ENCODE results near the gene SVIL. TPM values are rescaled to one million over a fixed set of nuclear protein-coding genes. Genes with fewer than 3 reads are reported as not detected.
"Not testable (repeated sequence)": the region's sequence is repeated elsewhere in the genome, so short reads cannot be mapped to it uniquely, and the experiment has no call there.

Gene SVIL
- total RNA-seq, 1 donor from 2014 or later = 72.1 TPM

DNA sequence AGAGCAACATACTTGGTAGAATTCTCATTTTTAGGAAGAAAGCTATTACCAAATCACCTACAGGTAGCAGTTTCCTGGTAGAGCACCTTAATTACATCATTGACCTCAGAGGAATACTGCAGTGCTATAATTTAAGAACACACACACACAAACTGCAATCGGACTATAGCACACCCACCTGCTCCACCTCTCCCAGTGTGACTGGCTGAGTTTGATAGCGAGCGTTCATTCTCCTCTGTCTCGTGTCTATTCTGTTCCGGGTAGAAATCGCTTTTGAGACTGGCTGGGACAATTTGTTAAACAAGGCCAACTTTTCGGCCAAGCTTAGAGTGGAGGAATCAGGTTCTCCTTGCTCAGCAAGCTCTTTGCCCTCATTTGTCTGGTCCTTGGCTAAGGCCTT lies 110.5 kb downstream of the SVIL start:
- Histone ChIP-seq H3K27me3 (ENCODE audit: control insufficient read depth, insufficient read depth, low read length) (no peaks in the 10 kb centered on the region), H3K36me3 (ENCODE audit: control insufficient read depth, insufficient read depth, low read length) (peaks cover 3% of the 10 kb centered on the region), H3K4me3 (ENCODE audit: low read depth, low read length) (no peak overlapping the region)
- DNase-seq (ENCODE audit: low read depth) = no peak
- TF ChIP-seq, protein P1, sequence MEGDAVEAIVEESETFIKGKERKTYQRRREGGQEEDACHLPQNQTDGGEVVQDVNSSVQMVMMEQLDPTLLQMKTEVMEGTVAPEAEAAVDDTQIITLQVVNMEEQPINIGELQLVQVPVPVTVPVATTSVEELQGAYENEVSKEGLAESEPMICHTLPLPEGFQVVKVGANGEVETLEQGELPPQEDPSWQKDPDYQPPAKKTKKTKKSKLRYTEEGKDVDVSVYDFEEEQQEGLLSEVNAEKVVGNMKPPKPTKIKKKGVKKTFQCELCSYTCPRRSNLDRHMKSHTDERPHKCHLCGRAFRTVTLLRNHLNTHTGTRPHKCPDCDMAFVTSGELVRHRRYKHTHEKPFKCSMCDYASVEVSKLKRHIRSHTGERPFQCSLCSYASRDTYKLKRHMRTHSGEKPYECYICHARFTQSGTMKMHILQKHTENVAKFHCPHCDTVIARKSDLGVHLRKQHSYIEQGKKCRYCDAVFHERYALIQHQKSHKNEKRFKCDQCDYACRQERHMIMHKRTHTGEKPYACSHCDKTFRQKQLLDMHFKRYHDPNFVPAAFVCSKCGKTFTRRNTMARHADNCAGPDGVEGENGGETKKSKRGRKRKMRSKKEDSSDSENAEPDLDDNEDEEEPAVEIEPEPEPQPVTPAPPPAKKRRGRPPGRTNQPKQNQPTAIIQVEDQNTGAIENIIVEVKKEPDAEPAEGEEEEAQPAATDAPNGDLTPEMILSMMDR (IDR thresholded peaks at IDR 0.05; ENCODE audit: insufficient read depth, low read length, poor library complexity, severe bottlenecking) = no peak

DNA sequence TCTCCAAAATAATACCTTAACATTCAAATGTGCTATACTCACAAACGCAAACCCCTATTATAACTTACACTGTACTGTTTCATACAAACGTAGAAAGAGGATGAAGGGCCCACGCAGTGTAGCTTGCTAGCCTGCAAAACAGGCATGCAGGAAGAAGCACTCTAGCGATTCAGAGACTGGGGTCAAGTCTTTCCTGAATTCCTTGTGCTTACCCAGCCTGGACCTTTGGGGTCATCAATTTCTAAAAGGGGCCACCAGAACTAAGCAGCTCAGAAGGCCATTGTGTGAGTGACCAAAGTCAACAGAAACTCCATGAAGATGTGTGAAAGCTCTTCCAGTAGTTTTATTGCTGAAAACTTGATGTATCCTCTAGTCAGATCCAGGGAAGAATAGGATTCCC lies 111.9 kb downstream of the SVIL start:
- Histone ChIP-seq H3K27me3 (ENCODE audit: control insufficient read depth, insufficient read depth, low read length) (no peaks in the 10 kb centered on the region), H3K36me3 (ENCODE audit: control insufficient read depth, insufficient read depth, low read length) (peaks cover 3% of the 10 kb centered on the region), H3K4me3 (ENCODE audit: low read depth, low read length) (no peak overlapping the region)
- TF ChIP-seq, protein P1 (IDR thresholded peaks at IDR 0.05; ENCODE audit: insufficient read depth, low read length, poor library complexity, severe bottlenecking) = no peak
- DNase-seq (ENCODE audit: low read depth) = no peak

DNA sequence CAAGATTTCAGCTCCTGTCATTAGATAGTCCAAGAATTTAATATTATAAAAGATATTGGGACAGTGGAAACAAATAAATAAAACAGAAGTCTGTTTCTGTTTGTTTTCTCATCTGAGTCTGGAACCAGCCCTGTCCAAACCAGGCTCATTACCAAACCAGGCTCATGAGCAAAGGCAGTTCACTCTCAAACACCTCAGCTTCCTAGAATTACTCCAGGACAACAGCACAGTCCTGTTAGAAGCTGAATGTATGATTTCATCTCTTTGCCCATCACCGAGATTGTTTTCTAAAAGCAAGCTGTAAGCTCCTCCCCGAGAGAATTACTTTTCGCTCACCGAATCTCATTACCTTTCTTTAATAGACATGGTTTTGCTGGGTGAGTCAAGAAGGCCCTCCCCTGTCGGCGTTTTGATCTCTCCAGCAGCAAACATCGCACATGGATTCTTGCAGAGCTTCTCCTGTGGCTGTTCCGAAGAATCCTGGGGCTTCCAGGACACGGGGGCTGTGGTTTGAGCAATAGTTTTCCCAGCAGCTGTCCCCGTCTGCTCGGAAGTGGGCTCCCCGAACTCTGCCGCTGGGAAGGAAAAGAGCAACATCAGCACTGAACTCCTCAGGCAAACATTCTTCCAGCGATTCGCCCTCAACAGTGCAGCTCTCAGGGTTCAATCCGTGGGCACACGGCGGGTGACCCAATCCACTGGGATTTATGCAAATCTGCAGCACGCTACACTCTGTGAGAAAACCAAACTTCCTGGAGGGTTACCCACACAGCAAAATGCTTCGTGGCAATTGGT lies 112.5 kb downstream of the SVIL start:
- H3K36me3 ChIP-seq (ENCODE audit: control insufficient read depth, insufficient read depth, low read length) = peaks cover 3% of the 10 kb centered on the region
- DNase-seq (ENCODE audit: low read depth) = no peak

DNA sequence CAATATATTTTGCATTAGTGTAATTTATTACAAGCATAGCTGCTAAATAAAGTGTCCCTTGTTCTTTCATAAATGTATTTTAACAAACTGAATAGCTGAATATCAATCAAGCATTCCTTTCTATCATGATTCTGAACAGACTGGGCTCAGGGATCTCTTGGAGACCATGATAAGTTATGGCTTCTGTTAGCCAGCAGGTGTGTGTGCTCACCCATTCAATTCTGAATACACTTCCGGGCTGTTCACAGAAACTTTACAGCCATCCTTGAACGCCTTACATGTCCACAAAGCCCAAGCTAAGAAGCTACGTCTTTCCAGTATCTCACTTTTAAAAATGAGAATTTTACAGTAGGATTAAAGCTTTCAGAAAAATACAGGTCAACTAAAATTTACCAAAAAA lies 115.1 kb downstream of the SVIL start:
- no peak for DNase-seq (ENCODE audit: low read depth)
- TF ChIP-seq, protein P1 (IDR thresholded peaks at IDR 0.05; ENCODE audit: insufficient read depth, low read length, poor library complexity, severe bottlenecking) = no peak
- H3K36me3 ChIP-seq (ENCODE audit: control insufficient read depth, insufficient read depth, low read length) = peaks cover 3% of the 10 kb centered on the region
- H3K4me3 ChIP-seq (ENCODE audit: low read depth, low read length) = no peak overlapping the region
- H3K27me3 ChIP-seq (ENCODE audit: control insufficient read depth, insufficient read depth, low read length) = no peaks in the 10 kb centered on the region

More for the DNA sequence above, 112.5 kb downstream of the SVIL start:
- no peaks in the 10 kb centered on the region for H3K27me3 ChIP-seq (ENCODE audit: control insufficient read depth, insufficient read depth, low read length)
- H3K4me3 ChIP-seq (ENCODE audit: low read depth, low read length) = peak overlapping the region; percentile 3
- TF ChIP-seq, protein P1 (IDR thresholded peaks at IDR 0.05; ENCODE audit: insufficient read depth, low read length, poor library complexity, severe bottlenecking) = no peak

DNA sequence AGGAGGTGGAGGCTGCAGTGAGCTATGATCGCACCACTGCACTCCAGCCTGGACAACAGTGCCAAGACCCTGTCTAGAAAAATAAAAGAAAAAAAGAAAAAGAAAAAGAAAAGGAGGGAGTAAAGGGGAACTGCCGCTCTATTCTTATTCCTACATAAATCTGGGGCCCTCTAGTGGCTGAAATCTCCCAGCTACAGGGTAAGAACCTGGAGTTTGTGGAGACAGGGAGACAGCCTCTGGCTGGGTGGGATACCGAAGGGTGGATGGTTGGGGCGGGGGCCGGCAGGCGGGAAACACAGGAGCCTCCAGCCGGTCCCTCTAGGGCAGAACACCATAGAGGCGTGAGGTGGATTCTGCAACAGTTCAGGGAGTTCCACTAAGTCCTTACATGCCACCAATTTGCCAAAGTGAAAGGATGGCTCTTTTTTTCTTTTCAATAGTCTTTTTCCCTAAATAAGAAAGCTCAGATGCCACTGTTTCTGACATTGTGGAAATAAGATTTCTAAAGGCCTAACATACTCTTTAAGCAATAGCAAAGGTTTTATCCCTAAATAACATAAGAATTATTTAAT lies 117.3 kb downstream of the SVIL start:
- Histone ChIP-seq H3K4me3 (ENCODE audit: low read depth, low read length) (no peak overlapping the region), H3K36me3 (ENCODE audit: control insufficient read depth, insufficient read depth, low read length) (no peaks in the 10 kb centered on the region), H3K27me3 (ENCODE audit: control insufficient read depth, insufficient read depth, low read length) (no peaks in the 10 kb centered on the region)
- DNase-seq (ENCODE audit: low read depth) = no peak
- TF ChIP-seq, protein P1 (IDR thresholded peaks at IDR 0.05; ENCODE audit: insufficient read depth, low read length, poor library complexity, severe bottlenecking) = peak; percentile 69

DNA sequence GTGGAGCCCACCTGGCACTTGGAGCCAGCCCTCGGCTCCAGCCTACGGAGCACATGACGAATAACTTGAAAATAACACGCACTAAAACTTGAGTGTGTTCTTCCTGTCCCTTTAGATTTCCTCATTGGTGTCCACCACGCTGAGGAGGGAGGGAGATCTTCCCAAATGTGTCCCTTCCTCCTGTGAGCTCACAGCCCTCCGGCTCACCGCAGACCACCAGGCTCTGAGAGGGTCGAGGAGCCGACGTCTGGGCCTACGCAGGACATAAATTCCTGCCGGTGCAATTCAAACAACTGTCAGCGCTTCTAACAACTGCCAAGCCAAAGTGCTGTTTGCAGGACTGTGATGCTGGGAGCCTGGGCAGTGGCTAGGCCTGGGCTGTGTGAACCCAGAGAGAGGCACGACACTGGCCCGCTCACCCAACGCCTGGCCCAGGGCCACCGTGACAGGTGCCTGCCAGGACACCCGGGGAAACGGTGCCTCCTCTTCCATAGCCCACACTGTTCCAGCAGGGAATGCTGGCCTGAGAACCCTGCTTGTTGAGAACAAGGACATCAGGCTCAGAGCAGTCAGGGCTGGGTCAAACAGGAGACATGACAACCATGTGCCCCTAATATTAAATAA lies 118.3 kb downstream of the SVIL start:
- not testable (repeated sequence) for H3K4me3 ChIP-seq (ENCODE audit: low read depth, low read length); H3K27me3 ChIP-seq (ENCODE audit: control insufficient read depth, insufficient read depth, low read length); H3K36me3 ChIP-seq (ENCODE audit: control insufficient read depth, insufficient read depth, low read length); DNase-seq (ENCODE audit: low read depth)

DNA sequence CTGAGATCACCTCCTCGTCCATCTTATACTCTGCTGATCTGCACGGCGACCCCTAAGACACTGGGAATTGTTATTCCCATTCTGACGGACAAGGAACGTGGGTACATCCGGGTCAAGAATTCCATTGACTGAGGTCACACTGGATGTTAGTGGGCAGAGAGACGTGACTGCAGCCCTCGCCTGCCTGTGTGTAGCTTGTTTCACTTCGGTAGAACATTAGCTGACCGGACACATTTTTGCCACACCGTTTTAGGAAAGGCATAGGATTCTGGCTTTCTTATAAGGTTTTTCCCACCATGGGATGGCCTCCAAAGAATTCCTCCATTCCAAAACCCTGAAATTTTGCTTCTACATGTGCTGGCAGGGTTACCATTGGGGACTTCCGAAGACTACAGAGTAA lies 118.9 kb downstream of the SVIL start:
- not testable (repeated sequence) for H3K27me3 ChIP-seq (ENCODE audit: control insufficient read depth, insufficient read depth, low read length); DNase-seq (ENCODE audit: low read depth); H3K36me3 ChIP-seq (ENCODE audit: control insufficient read depth, insufficient read depth, low read length); H3K4me3 ChIP-seq (ENCODE audit: low read depth, low read length)

DNA sequence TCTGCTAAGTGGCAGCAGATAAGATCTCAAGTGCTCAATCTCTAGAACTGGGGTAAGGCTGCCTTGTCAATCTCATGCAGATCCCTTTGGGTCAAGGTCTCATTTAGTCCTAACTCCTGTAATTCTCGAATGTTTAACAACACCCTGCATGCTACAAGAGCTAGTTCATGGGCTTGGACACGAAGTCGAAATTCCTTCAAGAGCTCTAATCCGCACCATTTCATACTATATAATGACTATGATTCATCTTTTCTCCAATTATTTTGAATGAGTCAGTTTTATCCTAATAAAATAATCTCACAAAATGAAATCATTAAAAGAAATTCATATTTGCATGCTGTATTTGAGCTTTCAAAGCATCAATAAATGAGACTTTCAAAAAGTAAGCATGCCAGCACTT lies 119.7 kb downstream of the SVIL start:
- DNase-seq (ENCODE audit: low read depth); H3K4me3 ChIP-seq (ENCODE audit: low read depth, low read length); H3K27me3 ChIP-seq (ENCODE audit: control insufficient read depth, insufficient read depth, low read length); H3K36me3 ChIP-seq (ENCODE audit: control insufficient read depth, insufficient read depth, low read length): not testable (repeated sequence)
